GM12878 (cell line): ENCODE measurements around the gene ITGAV. TPM values are rescaled to one million over a fixed set of nuclear protein-coding genes. Genes with fewer than 3 reads are reported as not detected.

ENCODE experiments used
- ATAC-seq: fragments of 200-7000 bp; cut with Tn5 transposase; 3 replicates; pipeline ENCODE4 v1.9.1; 2020; ENCODE audit warnings: mild to moderate bottlenecking, moderate library complexity
- BruUV-seq: library from RNA; stranded (reverse); fragments of 400-500 nt; replicated peaks from 2 replicates; lab custom pipeline; 2021; lab: Mats Ljungman, UMichigan
- CTCF ChIA-PET: fragments of 300-600 bp; sonication (Branson Sonifier 250); formaldehyde crosslinking; extraction: SDS; loops from one replicate; lab custom pipeline; 2021; ENCODE audit warnings: inconsistent platforms; lab: Yijun Ruan, JAX
- POLR2A ChIA-PET: fragments of 350-600 bp; formaldehyde crosslinking; extraction: SDS; loops from one replicate; lab custom pipeline; 2021; ENCODE audit warnings: inconsistent platforms; lab: Charles Lee
- RAD21 ChIA-PET: fragments of 300-600 bp; sonication (Branson Sonifier 250); formaldehyde crosslinking; loops from one replicate; lab custom pipeline; 2023; ENCODE audit warnings: antibody characterized with exemption; ENCODE audit not compliant: unreplicated experiment; lab: Charles Lee
- SMC1A ChIA-PET: fragments of 300-600 bp; sonication (Branson Sonifier 250); formaldehyde crosslinking; loops from one replicate; lab custom pipeline; 2023; ENCODE audit not compliant: unreplicated experiment, uncharacterized antibody; lab: Charles Lee
- DNase-seq: peaks from one replicate; pipeline ENCODE4 v3.0.0-alpha.2; 2011; ENCODE audit warnings: low read depth, low spot score
- FAIRE-seq: peaks from 3 replicates; lab custom pipeline; 2011; peaks lifted over from hg19 to GRCh38; lab: Jason Lieb, UNC
- H2AFZ ChIP-seq: 2 replicates; pipeline ENCODE4 v1.6.0; 2011; ENCODE audit warnings: low read depth, low read length, control low read depth; ENCODE audit not compliant: control insufficient read depth
- H3K27ac ChIP-seq: 2 replicates; pipeline ENCODE4 v1.5.1; 2011; ENCODE audit warnings: control low read depth; ENCODE audit not compliant: control insufficient read depth, insufficient read depth
- H3K27me3 ChIP-seq, 2 experiments: replicated peaks in 1 of 2; 2 replicates each; pipeline versions ENCODE4 v1.6.0 to v1.6.1; 2011; ENCODE audit warnings: low read length in 1 of 2; ENCODE audit not compliant: control insufficient read depth in 2 of 2, insufficient read depth in 2 of 2
- H3K36me3 ChIP-seq, 2 experiments: 2 replicates each; pipeline ENCODE4 v1.5.1; 2011; ENCODE audit warnings: low read length in 1 of 2; ENCODE audit not compliant: control insufficient read depth in 2 of 2, insufficient read depth in 2 of 2
- H3K4me1 ChIP-seq: 2 replicates; pipeline ENCODE4 v1.6.1; 2011; ENCODE audit warnings: mild to moderate bottlenecking, low read length, moderate library complexity, mixed read lengths; ENCODE audit not compliant: control insufficient read depth, insufficient read depth
- H3K4me2 ChIP-seq: 2 replicates; pipeline ENCODE4 v1.6.0; 2011; ENCODE audit warnings: control low read depth; ENCODE audit not compliant: control insufficient read depth, insufficient read depth
- H3K4me3 ChIP-seq: fragments of 200-600 bp; sonication (generic); 2 replicates; pipeline ENCODE4 v1.5.1; 2016
- H3K79me2 ChIP-seq: 2 replicates; pipeline ENCODE4 v1.6.0; 2011; ENCODE audit warnings: low read length; ENCODE audit not compliant: control insufficient read depth, insufficient read depth
- H3K9ac ChIP-seq: 2 replicates; pipeline ENCODE4 v1.8.0; 2011; ENCODE audit warnings: low read length, control low read depth, mixed read lengths; ENCODE audit not compliant: control insufficient read depth, insufficient read depth
- H3K9me3 ChIP-seq: replicated peaks from 3 replicates; pipeline ENCODE4 v1.5.1; 2011; ENCODE audit warnings: mild to moderate bottlenecking, low read length; ENCODE audit not compliant: control insufficient read depth, insufficient read depth
- H4K20me1 ChIP-seq: 2 replicates; pipeline ENCODE4 v1.6.0; 2011; ENCODE audit not compliant: control insufficient read depth, insufficient read depth
- DPF2 ChIP-seq: fragments of 450-650 bp; IDR thresholded peaks from 2 replicates; pipeline ENCODE4 v1.6.1; 2017; ENCODE audit warnings: mild to moderate bottlenecking
- FOXK2 ChIP-seq: fragments of 450-650 bp; IDR thresholded peaks from 2 replicates; pipeline ENCODE4 v1.6.1; 2017; ENCODE audit warnings: mild to moderate bottlenecking, moderate library complexity
- YBX1 ChIP-seq: fragments of 450-650 bp; IDR thresholded peaks from 2 replicates; pipeline ENCODE4 v1.6.1; 2016; ENCODE audit warnings: antibody characterized with exemption
- in situ Hi-C: fragments of 300-500 bp; cut with MboI; formaldehyde crosslinking; loops from 9 replicates; pipeline ENCODE4 v1.14.3; 2018; ENCODE audit warnings: mixed read lengths
- intact Hi-C: fragments of 100-400 bp; cut with micrococcal nuclease; formaldehyde crosslinking; loops from one replicate; pipeline ENCODE4 v1.14.2; 2022; ENCODE audit not compliant: unreplicated experiment
- polyA plus RNA-seq, 11 experiments: library from polyadenylated mRNA; depleted of rRNA in 4 of 11; unstranded in 6 of 11; stranded (reverse) in 5 of 11; fragments of >200 nt; fragmentation: Nextera tagmentation in 4 of 11; fragmentation: Illumina TruSeq in 1 of 11; extraction: Ambion mirVana in 4 of 11; extraction: Trizol in 1 of 11; gene quantifications; 1 replicate in 1 of 11; 2 replicates in 10 of 11; pipeline versions ENCODE4 v1.2.1 to v1.2.3, GENCODE V29; 2011 to 2016; ENCODE audit warnings: inconsistent platforms in 2 of 11, missing spikeins in 2 of 11, low read depth in 1 of 11
- total RNA-seq, 4 experiments: library from RNA; depleted of rRNA in 3 of 4; stranded (reverse); fragments of >200 nt in 3 of 4; fragmentation: Illumina TruSeq in 1 of 4; extraction: Trizol in 1 of 4; gene quantifications; 2 replicates each; pipeline versions ENCODE4 v1.2.1 to v1.2.3, GENCODE V29; 2013 to 2021
- TF ChIP-seq, protein P1 (sequence below): fragments of 150-350 bp; IDR thresholded peaks from 2 replicates; pipeline ENCODE4 v1.6.1; 2016; ENCODE audit warnings: low read depth, low read length
- TF ChIP-seq, protein P2 (sequence below): fragments of 450-650 bp; formaldehyde crosslinking; IDR thresholded peaks from 2 replicates; pipeline ENCODE4 v1.5.0; 2022; ENCODE audit warnings: mild to moderate bottlenecking, missing genetic modification characterization
- TF ChIP-seq, protein P3 (sequence below): fragments of 450-650 bp; IDR thresholded peaks from 2 replicates; pipeline ENCODE4 v1.6.1; 2016; ENCODE audit warnings: mild to moderate bottlenecking
- TF ChIP-seq, protein P4 (sequence below): fragments of 450-650 bp; IDR thresholded peaks from 2 replicates; pipeline ENCODE4 v1.6.1; 2016; ENCODE audit warnings: mild to moderate bottlenecking, moderate library complexity, borderline replicate concordance

Gene ITGAV
- total and polyA plus RNA-seq, 10 of the 15 experiments (the other 5 are each of a cell fraction or from before 2014, with no cell fraction given): 2.1 to 10.8 (median 6.1) TPM

DNA sequence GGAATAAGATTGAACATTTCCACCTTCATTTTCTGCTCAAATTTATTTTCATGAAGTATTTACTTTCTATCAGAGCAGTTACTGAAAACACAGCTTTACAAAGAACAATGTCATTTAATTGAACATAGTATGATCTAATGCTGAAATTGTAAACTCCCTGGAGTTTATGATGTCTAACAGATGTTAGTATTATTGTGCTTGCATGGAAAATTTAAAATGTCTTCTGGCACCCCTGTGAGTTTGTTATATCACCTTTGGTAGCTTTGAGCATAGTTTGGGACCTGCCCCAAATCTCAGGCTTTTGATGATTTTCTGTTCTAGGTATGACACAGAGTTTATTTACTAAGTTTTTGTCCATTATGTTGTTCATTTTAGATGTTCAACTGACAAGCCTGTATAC lies 132.1 kb downstream of the ITGAV start:
- ATAC-seq: no peak
- Histone ChIP-seq H3K4me3 (no peak overlapping the region), H4K20me1 (no peaks in the 10 kb centered on the region), H3K9ac (no peak overlapping the region), H3K79me2 (no peaks in the 10 kb centered on the region), H3K27ac (no peak overlapping the region), H3K4me2 (no peak overlapping the region), H3K9me3 (no peaks in the 10 kb centered on the region), H3K4me1 (no peaks in the 10 kb centered on the region), H3K27me3 (no peaks in the 10 kb centered on the region), H2AFZ (no peak overlapping the region), H3K36me3 (no peaks in the 10 kb centered on the region)
- POLR2A ChIA-PET: interaction anchor here (0.6 kb wide), 1 partner anchor 19 kb away, joined by 3 read pairs; no protein-coding TSS in a partner anchor
- intact Hi-C loops (no loop called here), in situ Hi-C loops (no loop called here)
- no peak for FAIRE-seq
- no TSS peak for BruUV-seq
- TF ChIP-seq, protein P1, sequence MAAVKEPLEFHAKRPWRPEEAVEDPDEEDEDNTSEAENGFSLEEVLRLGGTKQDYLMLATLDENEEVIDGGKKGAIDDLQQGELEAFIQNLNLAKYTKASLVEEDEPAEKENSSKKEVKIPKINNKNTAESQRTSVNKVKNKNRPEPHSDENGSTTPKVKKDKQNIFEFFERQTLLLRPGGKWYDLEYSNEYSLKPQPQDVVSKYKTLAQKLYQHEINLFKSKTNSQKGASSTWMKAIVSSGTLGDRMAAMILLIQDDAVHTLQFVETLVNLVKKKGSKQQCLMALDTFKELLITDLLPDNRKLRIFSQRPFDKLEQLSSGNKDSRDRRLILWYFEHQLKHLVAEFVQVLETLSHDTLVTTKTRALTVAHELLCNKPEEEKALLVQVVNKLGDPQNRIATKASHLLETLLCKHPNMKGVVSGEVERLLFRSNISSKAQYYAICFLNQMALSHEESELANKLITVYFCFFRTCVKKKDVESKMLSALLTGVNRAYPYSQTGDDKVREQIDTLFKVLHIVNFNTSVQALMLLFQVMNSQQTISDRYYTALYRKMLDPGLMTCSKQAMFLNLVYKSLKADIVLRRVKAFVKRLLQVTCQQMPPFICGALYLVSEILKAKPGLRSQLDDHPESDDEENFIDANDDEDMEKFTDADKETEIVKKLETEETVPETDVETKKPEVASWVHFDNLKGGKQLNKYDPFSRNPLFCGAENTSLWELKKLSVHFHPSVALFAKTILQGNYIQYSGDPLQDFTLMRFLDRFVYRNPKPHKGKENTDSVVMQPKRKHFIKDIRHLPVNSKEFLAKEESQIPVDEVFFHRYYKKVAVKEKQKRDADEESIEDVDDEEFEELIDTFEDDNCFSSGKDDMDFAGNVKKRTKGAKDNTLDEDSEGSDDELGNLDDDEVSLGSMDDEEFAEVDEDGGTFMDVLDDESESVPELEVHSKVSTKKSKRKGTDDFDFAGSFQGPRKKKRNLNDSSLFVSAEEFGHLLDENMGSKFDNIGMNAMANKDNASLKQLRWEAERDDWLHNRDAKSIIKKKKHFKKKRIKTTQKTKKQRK: no peak
- TF ChIP-seq, protein P2, sequence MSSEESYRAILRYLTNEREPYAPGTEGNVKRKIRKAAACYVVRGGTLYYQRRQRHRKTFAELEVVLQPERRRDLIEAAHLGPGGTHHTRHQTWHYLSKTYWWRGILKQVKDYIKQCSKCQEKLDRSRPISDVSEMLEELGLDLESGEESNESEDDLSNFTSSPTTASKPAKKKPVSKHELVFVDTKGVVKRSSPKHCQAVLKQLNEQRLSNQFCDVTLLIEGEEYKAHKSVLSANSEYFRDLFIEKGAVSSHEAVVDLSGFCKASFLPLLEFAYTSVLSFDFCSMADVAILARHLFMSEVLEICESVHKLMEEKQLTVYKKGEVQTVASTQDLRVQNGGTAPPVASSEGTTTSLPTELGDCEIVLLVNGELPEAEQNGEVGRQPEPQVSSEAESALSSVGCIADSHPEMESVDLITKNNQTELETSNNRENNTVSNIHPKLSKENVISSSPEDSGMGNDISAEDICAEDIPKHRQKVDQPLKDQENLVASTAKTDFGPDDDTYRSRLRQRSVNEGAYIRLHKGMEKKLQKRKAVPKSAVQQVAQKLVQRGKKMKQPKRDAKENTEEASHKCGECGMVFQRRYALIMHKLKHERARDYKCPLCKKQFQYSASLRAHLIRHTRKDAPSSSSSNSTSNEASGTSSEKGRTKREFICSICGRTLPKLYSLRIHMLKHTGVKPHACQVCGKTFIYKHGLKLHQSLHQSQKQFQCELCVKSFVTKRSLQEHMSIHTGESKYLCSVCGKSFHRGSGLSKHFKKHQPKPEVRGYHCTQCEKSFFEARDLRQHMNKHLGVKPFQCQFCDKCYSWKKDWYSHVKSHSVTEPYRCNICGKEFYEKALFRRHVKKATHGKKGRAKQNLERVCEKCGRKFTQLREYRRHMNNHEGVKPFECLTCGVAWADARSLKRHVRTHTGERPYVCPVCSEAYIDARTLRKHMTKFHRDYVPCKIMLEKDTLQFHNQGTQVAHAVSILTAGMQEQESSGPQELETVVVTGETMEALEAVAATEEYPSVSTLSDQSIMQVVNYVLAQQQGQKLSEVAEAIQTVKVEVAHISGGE (CRISPR knock-in tag): no peak
- TF ChIP-seq, protein P3, sequence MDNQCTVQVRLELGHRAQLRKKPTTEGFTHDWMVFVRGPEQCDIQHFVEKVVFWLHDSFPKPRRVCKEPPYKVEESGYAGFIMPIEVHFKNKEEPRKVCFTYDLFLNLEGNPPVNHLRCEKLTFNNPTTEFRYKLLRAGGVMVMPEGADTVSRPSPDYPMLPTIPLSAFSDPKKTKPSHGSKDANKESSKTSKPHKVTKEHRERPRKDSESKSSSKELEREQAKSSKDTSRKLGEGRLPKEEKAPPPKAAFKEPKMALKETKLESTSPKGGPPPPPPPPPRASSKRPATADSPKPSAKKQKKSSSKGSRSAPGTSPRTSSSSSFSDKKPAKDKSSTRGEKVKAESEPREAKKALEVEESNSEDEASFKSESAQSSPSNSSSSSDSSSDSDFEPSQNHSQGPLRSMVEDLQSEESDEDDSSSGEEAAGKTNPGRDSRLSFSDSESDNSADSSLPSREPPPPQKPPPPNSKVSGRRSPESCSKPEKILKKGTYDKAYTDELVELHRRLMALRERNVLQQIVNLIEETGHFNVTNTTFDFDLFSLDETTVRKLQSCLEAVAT: no peak
- TF ChIP-seq, protein P4, sequence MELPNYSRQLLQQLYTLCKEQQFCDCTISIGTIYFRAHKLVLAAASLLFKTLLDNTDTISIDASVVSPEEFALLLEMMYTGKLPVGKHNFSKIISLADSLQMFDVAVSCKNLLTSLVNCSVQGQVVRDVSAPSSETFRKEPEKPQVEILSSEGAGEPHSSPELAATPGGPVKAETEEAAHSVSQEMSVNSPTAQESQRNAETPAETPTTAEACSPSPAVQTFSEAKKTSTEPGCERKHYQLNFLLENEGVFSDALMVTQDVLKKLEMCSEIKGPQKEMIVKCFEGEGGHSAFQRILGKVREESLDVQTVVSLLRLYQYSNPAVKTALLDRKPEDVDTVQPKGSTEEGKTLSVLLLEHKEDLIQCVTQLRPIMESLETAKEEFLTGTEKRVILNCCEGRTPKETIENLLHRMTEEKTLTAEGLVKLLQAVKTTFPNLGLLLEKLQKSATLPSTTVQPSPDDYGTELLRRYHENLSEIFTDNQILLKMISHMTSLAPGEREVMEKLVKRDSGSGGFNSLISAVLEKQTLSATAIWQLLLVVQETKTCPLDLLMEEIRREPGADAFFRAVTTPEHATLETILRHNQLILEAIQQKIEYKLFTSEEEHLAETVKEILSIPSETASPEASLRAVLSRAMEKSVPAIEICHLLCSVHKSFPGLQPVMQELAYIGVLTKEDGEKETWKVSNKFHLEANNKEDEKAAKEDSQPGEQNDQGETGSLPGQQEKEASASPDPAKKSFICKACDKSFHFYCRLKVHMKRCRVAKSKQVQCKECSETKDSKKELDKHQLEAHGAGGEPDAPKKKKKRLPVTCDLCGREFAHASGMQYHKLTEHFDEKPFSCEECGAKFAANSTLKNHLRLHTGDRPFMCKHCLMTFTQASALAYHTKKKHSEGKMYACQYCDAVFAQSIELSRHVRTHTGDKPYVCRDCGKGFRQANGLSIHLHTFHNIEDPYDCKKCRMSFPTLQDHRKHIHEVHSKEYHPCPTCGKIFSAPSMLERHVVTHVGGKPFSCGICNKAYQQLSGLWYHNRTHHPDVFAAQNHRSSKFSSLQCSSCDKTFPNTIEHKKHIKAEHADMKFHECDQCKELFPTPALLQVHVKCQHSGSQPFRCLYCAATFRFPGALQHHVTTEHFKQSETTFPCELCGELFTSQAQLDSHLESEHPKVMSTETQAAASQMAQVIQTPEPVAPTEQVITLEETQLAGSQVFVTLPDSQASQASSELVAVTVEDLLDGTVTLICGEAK: no peak
- TF ChIP-seq YBX1: no peak
- no peak for TF ChIP-seq DPF2
- no peak for TF ChIP-seq FOXK2
- CTCF ChIA-PET: interaction anchor here (0.7 kb wide), 1 partner anchor 181 kb away, joined by 5 read pairs; no protein-coding TSS in a partner anchor
- SMC1A ChIA-PET: interaction anchor here (1.0 to 1.6 kb wide), 2 partner anchors 10 to 24 kb away, joined by 3 read pairs; no protein-coding TSS in a partner anchor
- DNase-seq: no peak
- RAD21 ChIA-PET: no interaction called here
